ENCODE results near the gene PAX8. TPM values are rescaled to one million over a fixed set of nuclear protein-coding genes. Genes with fewer than 3 reads are reported as not detected.
A peak's percentile ranks its signal among the peaks of the same experiment; 100 is the strongest.

Gene PAX8
- total RNA-seq, 1 experiment from 2014 or later, result 2.4 TPM

GRCh38 chr2:113196839-113197238 is 81.9 kb downstream of the PAX8 start:
- no TSS peak for BruUV-seq (replicated peaks)
- H3K9me3 Mint-ChIP-seq (ENCODE audit: unreplicated experiment), result no peaks in the 10 kb centered on the region
- H3K27me3 Mint-ChIP-seq (ENCODE audit: insufficient read depth, unreplicated experiment), result no peaks in the 10 kb centered on the region
- H3K36me3 Mint-ChIP-seq (ENCODE audit: insufficient read depth, unreplicated experiment), result peaks cover 9% of the 10 kb centered on the region
- H3K27ac Mint-ChIP-seq (ENCODE audit: low read depth, unreplicated experiment), result no peak overlapping the region
- TF ChIP-seq CTCF (IDR thresholded peaks at IDR 0.05; ENCODE audit: unreplicated experiment), result no peak
- intact Hi-C loops (cut with micrococcal nuclease), result no loop called here
- ChIA-PET POLR2A (no interaction called here), CTCF (interaction anchor here (0.6 to 19.2 kb wide), 5 partner anchors 33 to 194 kb away, joined by 3 to 505 read pairs (median 17); no protein-coding TSS in a partner anchor)
- H3K4me3 Mint-ChIP-seq (ENCODE audit: unreplicated experiment), result peak overlapping the region; percentile 15
- no peak for DNase-seq (ENCODE audit: unreplicated experiment)
- H3K4me1 Mint-ChIP-seq (ENCODE audit: insufficient read depth, unreplicated experiment), result no peaks in the 10 kb centered on the region

- CTCF ChIA-PET, result interaction anchor here (1.4 to 19.2 kb wide), 4 partner anchors 50 to 194 kb away, joined by 9 to 505 read pairs (median 142); no protein-coding TSS in a partner anchor
- no peak for DNase-seq (ENCODE audit: unreplicated experiment)
- TF ChIP-seq CTCF (IDR thresholded peaks at IDR 0.05; ENCODE audit: unreplicated experiment), result no peak
- H3K9me3 Mint-ChIP-seq (ENCODE audit: unreplicated experiment), result no peaks in the 10 kb centered on the region
- H3K27me3 Mint-ChIP-seq (ENCODE audit: insufficient read depth, unreplicated experiment), result no peaks in the 10 kb centered on the region
- H3K4me1 Mint-ChIP-seq (ENCODE audit: insufficient read depth, unreplicated experiment), result no peaks in the 10 kb centered on the region
- H3K27ac Mint-ChIP-seq (ENCODE audit: low read depth, unreplicated experiment), result no peak overlapping the region
- POLR2A ChIA-PET, result no interaction called here
- intact Hi-C loops (cut with micrococcal nuclease), result no loop called here
- H3K36me3 Mint-ChIP-seq (ENCODE audit: insufficient read depth, unreplicated experiment), result peaks cover 9% of the 10 kb centered on the region
- no TSS peak for BruUV-seq (replicated peaks)
- H3K4me3 Mint-ChIP-seq (ENCODE audit: unreplicated experiment), result no peak overlapping the region
Observed at GRCh38 chr2:113195923-113196501, 82.7 kb downstream of the PAX8 start.

GRCh38 chr2:113192459-113193100 is 86.1 kb downstream of the PAX8 start:
- POLR2A ChIA-PET, result no interaction called here
- BruUV-seq (replicated peaks), result no TSS peak
- H3K36me3 Mint-ChIP-seq (ENCODE audit: insufficient read depth, unreplicated experiment), result peaks cover 9% of the 10 kb centered on the region

More at GRCh38 chr2:113192459-113193100, 86.1 kb downstream of the PAX8 start:
- no peaks in the 10 kb centered on the region for H3K4me1 Mint-ChIP-seq (ENCODE audit: insufficient read depth, unreplicated experiment)
- DNase-seq (ENCODE audit: unreplicated experiment), result no peak
- no peak for TF ChIP-seq CTCF (IDR thresholded peaks at IDR 0.05; ENCODE audit: unreplicated experiment)
- intact Hi-C loops (cut with micrococcal nuclease), result no loop called here
- H3K9me3 Mint-ChIP-seq (ENCODE audit: unreplicated experiment), result no peaks in the 10 kb centered on the region
- no peaks in the 10 kb centered on the region for H3K27me3 Mint-ChIP-seq (ENCODE audit: insufficient read depth, unreplicated experiment)
- no peak overlapping the region for H3K4me3 Mint-ChIP-seq (ENCODE audit: unreplicated experiment)
- CTCF ChIA-PET, result interaction anchor here (0.5 to 2.4 kb wide), 3 partner anchors 12 to 55 kb away, joined by 4 to 19 read pairs (median 11); no protein-coding TSS in a partner anchor
- H3K27ac Mint-ChIP-seq (ENCODE audit: low read depth, unreplicated experiment), result no peak overlapping the region
